Measurements from ENCODE around the gene CCZ1B.
"Not testable (repeated sequence)": the region's sequence is repeated elsewhere in the genome, so short reads cannot be mapped to it uniquely, and the experiment has no call there.

DNA sequence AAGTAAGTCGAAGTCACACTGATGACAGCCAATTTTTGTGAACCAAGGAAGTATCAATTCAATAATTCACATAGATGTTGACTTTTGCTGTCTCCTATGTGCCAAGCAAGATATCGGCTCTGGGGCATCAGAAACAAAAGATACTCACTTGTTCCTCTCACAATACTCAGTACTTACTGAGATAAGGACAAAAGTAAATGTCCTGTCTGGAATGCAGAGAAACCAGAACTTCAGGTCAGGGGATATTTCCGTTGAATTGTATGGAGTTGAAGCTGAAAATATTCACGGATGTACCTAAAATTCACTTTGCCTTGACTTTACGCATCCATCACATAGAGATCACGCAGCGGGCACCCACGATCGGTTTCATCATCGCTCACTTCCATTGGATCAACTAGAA is 11.0 kb upstream of the CCZ1B start:
- TF ChIP-seq, protein P1, sequence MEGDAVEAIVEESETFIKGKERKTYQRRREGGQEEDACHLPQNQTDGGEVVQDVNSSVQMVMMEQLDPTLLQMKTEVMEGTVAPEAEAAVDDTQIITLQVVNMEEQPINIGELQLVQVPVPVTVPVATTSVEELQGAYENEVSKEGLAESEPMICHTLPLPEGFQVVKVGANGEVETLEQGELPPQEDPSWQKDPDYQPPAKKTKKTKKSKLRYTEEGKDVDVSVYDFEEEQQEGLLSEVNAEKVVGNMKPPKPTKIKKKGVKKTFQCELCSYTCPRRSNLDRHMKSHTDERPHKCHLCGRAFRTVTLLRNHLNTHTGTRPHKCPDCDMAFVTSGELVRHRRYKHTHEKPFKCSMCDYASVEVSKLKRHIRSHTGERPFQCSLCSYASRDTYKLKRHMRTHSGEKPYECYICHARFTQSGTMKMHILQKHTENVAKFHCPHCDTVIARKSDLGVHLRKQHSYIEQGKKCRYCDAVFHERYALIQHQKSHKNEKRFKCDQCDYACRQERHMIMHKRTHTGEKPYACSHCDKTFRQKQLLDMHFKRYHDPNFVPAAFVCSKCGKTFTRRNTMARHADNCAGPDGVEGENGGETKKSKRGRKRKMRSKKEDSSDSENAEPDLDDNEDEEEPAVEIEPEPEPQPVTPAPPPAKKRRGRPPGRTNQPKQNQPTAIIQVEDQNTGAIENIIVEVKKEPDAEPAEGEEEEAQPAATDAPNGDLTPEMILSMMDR (IDR thresholded peaks at IDR 0.05): not testable (repeated sequence)
- not testable (repeated sequence) for TF ChIP-seq POLR2A (IDR thresholded peaks at IDR 0.05)

Measured in adrenal gland (tissue), 5 donors.